H1 (cell line): ENCODE results near the gene OCEL1.
A peak's percentile ranks its signal among the peaks of the same experiment; 100 is the strongest.

Experiments
- CHD2 ChIP-seq: IDR thresholded peaks from 2 replicates; pipeline ENCODE4 v1.6.1; 2012; ENCODE audit warnings: low read length, improper control_type of control experiment
- CTCF ChIP-seq, 3 experiments: IDR thresholded peaks; 1 replicate in 2 of 3; 2 replicates in 1 of 3; pipeline versions ENCODE4 v1.5.1 to v1.6.1; 2011; ENCODE audit warnings: low read length in 3 of 3, mild to moderate bottlenecking in 3 of 3, inconsistent platforms in 2 of 3, low read depth in 1 of 3, moderate library complexity in 1 of 3; ENCODE audit not compliant: insufficient read depth in 1 of 3; ENCODE audit errors: control extremely low read depth in 1 of 3
- EP300 ChIP-seq, 2 experiments: IDR thresholded peaks; 1 replicate in 1 of 2; 2 replicates in 1 of 2; pipeline ENCODE4 v1.6.1; 2011 to 2012; ENCODE audit warnings: low read depth in 2 of 2, low read length in 2 of 2, mild to moderate bottlenecking in 2 of 2, borderline replicate concordance in 1 of 2, inconsistent platforms in 1 of 2, moderate library complexity in 1 of 2
- EZH2 ChIP-seq: fragments of 200-600 bp; sonication (generic); IDR thresholded peaks from 2 replicates; pipeline ENCODE4 v1.7.1; 2012; ENCODE audit warnings: low read depth, mild to moderate bottlenecking, moderate library complexity, low read length, inconsistent platforms; ENCODE audit not compliant: severe bottlenecking
- HDAC2 ChIP-seq, 2 experiments: fragments of 300-600 bp in 1 of 2; sonication (generic) in 1 of 2; IDR thresholded peaks; 2 replicates each; pipeline ENCODE4 v1.6.1; 2011 to 2012; ENCODE audit warnings: low read depth in 2 of 2, low read length in 2 of 2, mild to moderate bottlenecking in 2 of 2, moderate library complexity in 2 of 2, borderline replicate concordance in 1 of 2, inconsistent platforms in 1 of 2
- PHF8 ChIP-seq: fragments of 200-600 bp; sonication (generic); conservative IDR thresholded peaks from 2 replicates; pipeline ENCODE4 v1.7.1; 2012; ENCODE audit warnings: low read depth, mild to moderate bottlenecking, inconsistent platforms, low read length, moderate library complexity
- POLR2A ChIP-seq, 2 experiments: IDR thresholded peaks; 1 replicate in 1 of 2; 2 replicates in 1 of 2; pipeline ENCODE4 v1.6.1; 2011; ENCODE audit warnings: low read depth in 2 of 2, low read length in 2 of 2, mild to moderate bottlenecking in 2 of 2; ENCODE audit errors: control extremely low read depth in 1 of 2
- SP1 ChIP-seq: IDR thresholded peaks from 2 replicates; pipeline ENCODE4 v1.6.1; 2011; ENCODE audit warnings: low read depth, low read length
- SUZ12 ChIP-seq: fragments of 200-600 bp; sonication (generic); IDR thresholded peaks from 2 replicates; pipeline ENCODE4 v1.6.1; 2012; ENCODE audit warnings: mild to moderate bottlenecking, inconsistent platforms, low read length, moderate library complexity, mixed read lengths
- TAF1 ChIP-seq: IDR thresholded peaks from 2 replicates; pipeline ENCODE4 v1.6.1; 2011; ENCODE audit warnings: mild to moderate bottlenecking, low read depth, low read length
- TBP ChIP-seq: IDR thresholded peaks from 2 replicates; pipeline ENCODE4 v1.6.1; 2011; ENCODE audit warnings: low read depth, low read length, improper control_type of control experiment
- TEAD4 ChIP-seq: IDR thresholded peaks from 2 replicates; pipeline ENCODE4 v1.6.1; 2012; ENCODE audit warnings: low read depth, low read length, inconsistent platforms, mixed read lengths

GRCh38 chr19:17183271-17183761 is 42.7 kb upstream of the OCEL1 start:
- TF ChIP-seq SUZ12 (no peak), EP300 (IDR thresholded peaks at IDR 0.05; ENCODE audit: borderline replicate concordance in 1 of 2, low read depth in 2 of 2, low read length in 2 of 2) (no peak), CHD2 (no peak), PHF8 (no peak), TAF1 (no peak), EZH2 (no peak), CTCF (IDR thresholded peaks at IDR 0.05; ENCODE audit: control extremely low read depth in 1 of 3, insufficient read depth in 1 of 3, low read depth in 1 of 3, low read length in 3 of 3) (peak in 2 of 3 experiments; percentile 4 to 16; a peak in 2 of 4 replicates), TBP (no peak), POLR2A (IDR thresholded peaks at IDR 0.05; ENCODE audit: control extremely low read depth in 1 of 2, low read depth in 2 of 2, low read length in 2 of 2) (no peak), SP1 (no peak), TEAD4 (no peak), HDAC2 (IDR thresholded peaks at IDR 0.05; ENCODE audit: borderline replicate concordance in 1 of 2, low read depth in 2 of 2, low read length in 2 of 2) (no peak)
